Loucy (cell line): ENCODE results near the gene FGF12.

Experiments
- CTCF ChIP-seq: fragments of 200-600 bp; sonication (generic); conservative IDR thresholded peaks from 2 replicates; pipeline ENCODE4 v1.5.1; 2014; ENCODE audit warnings: mild to moderate bottlenecking, antibody characterized with exemption, low read length
- EZH2phosphoT487 ChIP-seq: fragments of 200-600 bp; IDR thresholded peaks from 2 replicates; pipeline ENCODE4 v1.6.1; 2018; ENCODE audit warnings: antibody characterized with exemption, mild to moderate bottlenecking, moderate library complexity, borderline replicate concordance

DNA sequence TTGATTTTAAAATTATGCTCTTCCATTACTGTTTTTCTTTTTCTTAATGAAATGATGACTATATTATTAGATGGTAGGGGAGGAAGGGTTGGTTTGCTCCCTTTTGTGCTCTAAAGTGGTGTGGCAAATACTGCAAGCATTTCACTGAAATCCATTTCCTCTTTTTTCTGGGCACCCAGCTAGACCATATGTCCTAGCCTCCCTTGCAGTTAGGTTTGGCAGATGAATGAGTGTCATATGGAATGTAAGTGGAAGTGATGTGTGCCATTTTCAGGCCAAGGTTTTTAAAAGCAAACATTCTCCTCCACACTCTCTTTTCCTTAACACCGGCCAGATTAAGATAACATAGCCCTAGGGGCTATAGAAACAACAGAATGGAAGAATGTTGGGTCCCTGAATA, 363.0 kb downstream of the FGF12 start:
- TF ChIP-seq CTCF: no peak
- no peak for TF ChIP-seq EZH2phosphoT487
